HepG2 (cell line): ENCODE results near the gene DEDD2. TPM values are rescaled to one million over a fixed set of nuclear protein-coding genes. Genes with fewer than 3 reads are reported as not detected.

Source experiments
- ATF7 ChIP-seq, 2 experiments: fragments of 450-650 bp in 1 of 2; sonication (generic) in 1 of 2; formaldehyde crosslinking in 1 of 2; IDR thresholded peaks; 2 replicates each; pipeline versions ENCODE4 v1.4.0 to v1.6.1; 2016 to 2020; ENCODE audit warnings: antibody characterized with exemption in 1 of 2, mild to moderate bottlenecking in 1 of 2, missing genetic modification reagents in 1 of 2
- CAMTA2 ChIP-seq: sonication (generic); formaldehyde crosslinking; IDR thresholded peaks from 2 replicates; pipeline ENCODE4 v1.4.0; 2020; ENCODE audit warnings: mild to moderate bottlenecking, missing genetic modification reagents, borderline replicate concordance
- HINFP ChIP-seq: sonication (generic); formaldehyde crosslinking; IDR thresholded peaks from 2 replicates; pipeline ENCODE4 v1.4.0; 2020; ENCODE audit warnings: low read depth, mild to moderate bottlenecking, missing genetic modification reagents
- ISL2 ChIP-seq: sonication (generic); formaldehyde crosslinking; IDR thresholded peaks from 2 replicates; pipeline ENCODE4 v1.5.0; 2020; ENCODE audit warnings: missing genetic modification reagents
- MYC ChIP-seq: sonication (generic); formaldehyde crosslinking; IDR thresholded peaks from 2 replicates; pipeline ENCODE4 v1.9.0; 2021; ENCODE audit warnings: missing genetic modification reagents, borderline replicate concordance
- NFE2L2 ChIP-seq: fragments of 150-350 bp; IDR thresholded peaks from 2 replicates; pipeline ENCODE4 v1.6.1; 2014; ENCODE audit warnings: low read length
- PRPF4 ChIP-seq: fragments of 200-400 bp; formaldehyde crosslinking; IDR thresholded peaks from 2 replicates; pipeline ENCODE4 v1.6.1; 2016; ENCODE audit warnings: low read length, low read depth; ENCODE audit not compliant: poor library complexity, severe bottlenecking
- TEAD2 ChIP-seq: sonication (generic); formaldehyde crosslinking; IDR thresholded peaks from 2 replicates; pipeline ENCODE4 v1.9.0; 2021; ENCODE audit warnings: missing genetic modification reagents
- ZBTB1 ChIP-seq: sonication (generic); formaldehyde crosslinking; IDR thresholded peaks from 2 replicates; pipeline ENCODE4 v1.4.0; 2020; ENCODE audit warnings: missing genetic modification reagents, borderline replicate concordance
- ZFP90 ChIP-seq: sonication (generic); formaldehyde crosslinking; IDR thresholded peaks from 2 replicates; pipeline ENCODE4 v1.8.0; 2022; ENCODE audit warnings: missing genetic modification reagents, mild to moderate bottlenecking, inconsistent platforms, borderline replicate concordance
- ZNF556 ChIP-seq: sonication (generic); formaldehyde crosslinking; IDR thresholded peaks from 2 replicates; pipeline ENCODE4 v1.4.0; 2020; ENCODE audit warnings: mild to moderate bottlenecking, missing genetic modification reagents, borderline replicate concordance
- ZNF639 ChIP-seq: conservative IDR thresholded peaks from 2 replicates; pipeline ENCODE4 v1.6.1; 2018; ENCODE audit warnings: missing genetic modification reagents
- polyA plus RNA-seq, 8 experiments: library from polyadenylated mRNA; depleted of rRNA in 3 of 8; stranded (reverse) in 7 of 8; unstranded in 1 of 8; fragments of >200 nt; fragmentation: Illumina TruSeq in 4 of 8; extraction: Trizol in 4 of 8; gene quantifications; 2 replicates each; pipeline versions ENCODE4 v1.2.1 to v1.2.3, GENCODE V29; 2011 to 2016; ENCODE audit warnings: low read depth in 4 of 8, missing spikeins in 1 of 8, mixed read lengths in 1 of 8; ENCODE audit not compliant: insufficient read depth in 1 of 8
- total RNA-seq, 5 experiments: library from RNA; depleted of rRNA; stranded (reverse); fragments of >200 nt; fragmentation: Illumina TruSeq; extraction: Trizol; gene quantifications; 2 replicates each; pipeline ENCODE4 v1.2.3, GENCODE V29; 2016; ENCODE audit warnings: low read depth in 1 of 5
- TF ChIP-seq, protein P1 (sequence below): sonication (generic); formaldehyde crosslinking; IDR thresholded peaks from 2 replicates; pipeline ENCODE4 v1.4.0; 2020; ENCODE audit warnings: mild to moderate bottlenecking, missing genetic modification reagents
- TF ChIP-seq, protein P2 (sequence below): sonication (generic); formaldehyde crosslinking; IDR thresholded peaks from 2 replicates; pipeline ENCODE4 v1.9.0; 2021; ENCODE audit warnings: missing genetic modification reagents, mild to moderate bottlenecking, borderline replicate concordance
- TF ChIP-seq, protein P3 (sequence below): sonication (generic); formaldehyde crosslinking; conservative IDR thresholded peaks from 2 replicates; pipeline ENCODE4 v1.4.0; 2020; ENCODE audit warnings: missing genetic modification reagents

DEDD2 gene
- total and polyA plus RNA-seq, 2 of the 13 experiments (the other 11 are each of a cell fraction or from before 2014, with no cell fraction given): 19.2 to 24.7 TPM

DNA sequence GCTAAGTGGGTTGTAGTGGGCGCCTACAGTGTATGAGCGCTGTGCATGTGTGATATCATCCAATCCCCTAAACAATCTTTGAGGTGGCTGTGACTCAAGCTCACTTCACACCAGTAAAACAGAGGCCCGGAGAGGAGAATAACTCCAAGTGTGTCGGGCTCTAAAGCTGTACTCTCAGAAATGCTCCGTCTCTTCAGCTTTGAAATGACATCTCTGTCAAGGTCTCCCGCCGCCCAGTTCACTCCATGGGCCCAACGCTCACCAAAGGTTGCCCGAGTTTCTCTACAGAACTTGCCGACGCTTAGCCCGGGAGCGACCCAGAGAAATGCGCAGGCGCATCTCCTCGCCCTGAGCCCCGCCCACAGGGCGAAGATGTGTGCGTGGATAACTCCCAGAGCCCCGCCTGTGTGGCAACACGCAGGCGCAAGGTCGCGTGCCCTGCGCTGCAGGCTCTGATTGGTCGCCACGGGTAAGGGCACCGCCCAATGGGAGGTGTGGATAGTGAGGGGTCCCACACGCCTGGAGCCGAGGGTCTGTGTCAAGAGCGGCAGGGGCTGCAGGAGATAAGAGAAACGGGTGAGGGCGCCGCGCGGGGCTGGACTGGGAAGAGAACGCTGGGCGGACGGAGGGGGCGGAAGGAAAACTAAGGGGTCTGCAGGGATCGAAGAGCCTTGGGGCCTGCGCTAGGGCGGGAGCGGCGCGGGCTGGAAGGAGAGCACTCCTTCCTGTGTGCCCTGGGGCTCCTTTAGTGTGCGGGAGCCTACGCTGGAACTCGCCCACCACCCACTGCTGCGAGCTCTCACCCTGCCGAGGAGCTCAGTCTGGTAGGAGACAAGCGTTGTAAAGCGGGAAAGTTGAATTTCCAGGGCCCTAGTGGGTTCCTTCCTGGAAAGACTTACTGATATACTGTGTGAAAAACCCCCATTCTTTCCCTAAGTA, 2.6 kb upstream of the DEDD2 start, which contains the start of gene ZNF526 (continued):
- TF ChIP-seq, protein P1, sequence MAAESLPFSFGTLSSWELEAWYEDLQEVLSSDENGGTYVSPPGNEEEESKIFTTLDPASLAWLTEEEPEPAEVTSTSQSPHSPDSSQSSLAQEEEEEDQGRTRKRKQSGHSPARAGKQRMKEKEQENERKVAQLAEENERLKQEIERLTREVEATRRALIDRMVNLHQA: no peak
- TF ChIP-seq ZNF556 (CRISPR knock-in tag) (no peak), PRPF4 (no peak), MYC (CRISPR knock-in tag) (peak; percentile 86; the same call in 1 of the 2 replicates), NFE2L2 (no peak), CAMTA2 (CRISPR knock-in tag) (no peak), ZNF639 (CRISPR knock-in tag) (0 out of 2 replicates have a peak, but pooled peaks have one; percentile 67), TEAD2 (CRISPR knock-in tag) (no peak), ZBTB1 (CRISPR knock-in tag) (no peak), HINFP (CRISPR knock-in tag) (no peak), ISL2 (no peak; the same call in 1 of the 2 replicates), ATF7 (IDR thresholded peaks at IDR 0.05) (no peak), ATF7 (CRISPR knock-in tag; IDR thresholded peaks at IDR 0.05) (no peak), ZFP90 (CRISPR knock-in tag) (0 out of 2 replicates have a peak, but pooled peaks have one; percentile 39)
- TF ChIP-seq, protein P2, sequence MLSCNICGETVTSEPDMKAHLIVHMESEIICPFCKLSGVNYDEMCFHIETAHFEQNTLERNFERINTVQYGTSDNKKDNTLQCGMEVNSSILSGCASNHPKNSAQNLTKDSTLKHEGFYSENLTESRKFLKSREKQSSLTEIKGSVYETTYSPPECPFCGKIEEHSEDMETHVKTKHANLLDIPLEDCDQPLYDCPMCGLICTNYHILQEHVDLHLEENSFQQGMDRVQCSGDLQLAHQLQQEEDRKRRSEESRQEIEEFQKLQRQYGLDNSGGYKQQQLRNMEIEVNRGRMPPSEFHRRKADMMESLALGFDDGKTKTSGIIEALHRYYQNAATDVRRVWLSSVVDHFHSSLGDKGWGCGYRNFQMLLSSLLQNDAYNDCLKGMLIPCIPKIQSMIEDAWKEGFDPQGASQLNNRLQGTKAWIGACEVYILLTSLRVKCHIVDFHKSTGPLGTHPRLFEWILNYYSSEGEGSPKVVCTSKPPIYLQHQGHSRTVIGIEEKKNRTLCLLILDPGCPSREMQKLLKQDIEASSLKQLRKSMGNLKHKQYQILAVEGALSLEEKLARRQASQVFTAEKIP: no peak
- TF ChIP-seq, protein P3, sequence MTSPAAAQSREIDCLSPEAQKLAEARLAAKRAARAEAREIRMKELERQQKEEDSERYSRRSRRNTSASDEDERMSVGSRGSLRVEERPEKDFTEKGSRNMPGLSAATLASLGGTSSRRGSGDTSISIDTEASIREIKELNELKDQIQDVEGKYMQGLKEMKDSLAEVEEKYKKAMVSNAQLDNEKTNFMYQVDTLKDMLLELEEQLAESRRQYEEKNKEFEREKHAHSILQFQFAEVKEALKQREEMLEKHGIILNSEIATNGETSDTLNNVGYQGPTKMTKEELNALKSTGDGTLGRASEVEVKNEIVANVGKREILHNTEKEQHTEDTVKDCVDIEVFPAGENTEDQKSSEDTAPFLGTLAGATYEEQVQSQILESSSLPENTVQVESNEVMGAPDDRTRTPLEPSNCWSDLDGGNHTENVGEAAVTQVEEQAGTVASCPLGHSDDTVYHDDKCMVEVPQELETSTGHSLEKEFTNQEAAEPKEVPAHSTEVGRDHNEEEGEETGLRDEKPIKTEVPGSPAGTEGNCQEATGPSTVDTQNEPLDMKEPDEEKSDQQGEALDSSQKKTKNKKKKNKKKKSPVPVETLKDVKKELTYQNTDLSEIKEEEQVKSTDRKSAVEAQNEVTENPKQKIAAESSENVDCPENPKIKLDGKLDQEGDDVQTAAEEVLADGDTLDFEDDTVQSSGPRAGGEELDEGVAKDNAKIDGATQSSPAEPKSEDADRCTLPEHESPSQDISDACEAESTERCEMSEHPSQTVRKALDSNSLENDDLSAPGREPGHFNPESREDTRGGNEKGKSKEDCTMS (CRISPR knock-in tag): no peak
